K562 (cell line): ENCODE measurements around the gene ATP5PB. TPM values are rescaled to one million over a fixed set of nuclear protein-coding genes. Genes with fewer than 3 reads are reported as not detected.
A peak's percentile ranks its signal among the peaks of the same experiment; 100 is the strongest.

Experiments
- CBX1 ChIP-seq: sonication (generic); IDR thresholded peaks from 2 replicates; pipeline ENCODE4 v1.6.1; 2016; ENCODE audit warnings: antibody characterized with exemption, low read depth, mild to moderate bottlenecking
- CREB3L1 ChIP-seq: fragments of 450-650 bp; IDR thresholded peaks from 2 replicates; pipeline ENCODE4 v1.6.1; 2014; ENCODE audit warnings: low read depth, mild to moderate bottlenecking, moderate library complexity, borderline replicate concordance
- ETV5 ChIP-seq: sonication (generic); formaldehyde crosslinking; IDR thresholded peaks from 2 replicates; pipeline ENCODE4 v1.4.0; 2020; ENCODE audit warnings: low read depth, mild to moderate bottlenecking, missing genetic modification reagents
- ID3 ChIP-seq, 2 experiments: fragments of 250-450 bp in 1 of 2; fragments of 450-650 bp in 1 of 2; sonication (Bioruptor Pico) in 1 of 2; IDR thresholded peaks; 2 replicates each; pipeline versions ENCODE4 v1.6.1 to v1.8.0; 2016 to 2021; ENCODE audit warnings: mild to moderate bottlenecking in 2 of 2, moderate library complexity in 2 of 2, missing compliant biosample characterization in 1 of 2, missing genetic modification characterization in 1 of 2
- KLF6 ChIP-seq: fragments of 250-450 bp; sonication (Bioruptor Pico); IDR thresholded peaks from 2 replicates; pipeline ENCODE4 v1.4.0; 2020; ENCODE audit warnings: mild to moderate bottlenecking, moderate library complexity, borderline replicate concordance
- NCOR1 ChIP-seq: fragments of 450-650 bp; IDR thresholded peaks from 2 replicates; pipeline ENCODE4 v1.6.1; 2016; ENCODE audit warnings: mild to moderate bottlenecking, moderate library complexity
- RNF2 ChIP-seq: sonication (generic); IDR thresholded peaks from 2 replicates; pipeline ENCODE4 v1.6.1; 2016
- TCF7L2 ChIP-seq: fragments of 150-350 bp; IDR thresholded peaks from 2 replicates; pipeline ENCODE4 v1.6.1; 2016; ENCODE audit warnings: low read depth, mild to moderate bottlenecking, low read length, moderate library complexity
- ZBTB1 ChIP-seq: sonication (generic); formaldehyde crosslinking; IDR thresholded peaks from 2 replicates; pipeline ENCODE4 v1.8.1; 2023; ENCODE audit warnings: missing genetic modification reagents, low read depth, mild to moderate bottlenecking, borderline replicate concordance
- ZNF583 ChIP-seq: fragments of 250-450 bp; sonication (Bioruptor Pico); IDR thresholded peaks from 2 replicates; pipeline ENCODE4 v1.4.0; 2020
- polyA plus RNA-seq, 8 experiments: library from polyadenylated mRNA; depleted of rRNA in 4 of 8; stranded (reverse) in 5 of 8; unstranded in 3 of 8; fragments of >200 nt; fragmentation: Nextera tagmentation in 2 of 8; fragmentation: Illumina TruSeq in 1 of 8; extraction: Ambion mirVana in 2 of 8; extraction: Trizol in 1 of 8; gene quantifications; 2 replicates each; pipeline versions ENCODE4 v1.2.1 to v1.2.3, GENCODE V29; 2011 to 2014; ENCODE audit warnings: inconsistent platforms in 1 of 8, missing spikeins in 1 of 8
- total RNA-seq, 7 experiments: library from RNA; depleted of rRNA in 6 of 7; stranded (reverse); fragments of >200 nt in 6 of 7; fragmentation: Illumina TruSeq in 2 of 7; extraction: Trizol in 2 of 7; gene quantifications; 2 replicates each; pipeline versions ENCODE4 v1.2.1 to v1.2.3, GENCODE V29; 2011 to 2021; ENCODE audit warnings: low replicate concordance in 1 of 7

ATP5PB gene
- total and polyA plus RNA-seq, 9 of the 15 experiments (the other 6 are each of a cell fraction or from before 2014, with no cell fraction given) = 651 to 2,735 (median 1,061) TPM

GRCh38 chr1:111507411-111508201, 58.3 kb downstream of the ATP5PB start (continued):
- TF ChIP-seq NCOR1 (peak; percentile 11; the same call in 1 of the 2 replicates), ETV5 (CRISPR knock-in tag) (peak; percentile 78), RNF2 (peak; percentile 24; the same call in 1 of the 2 replicates), ZNF583 (peak; percentile 46; the same call in 1 of the 2 replicates), TCF7L2 (0 out of 2 replicates have a peak, but pooled peaks have one; percentile 11), CBX1 (0 out of 2 replicates have a peak, but pooled peaks have one; percentile 28), CREB3L1 (peak; percentile 27; the same call in 1 of the 2 replicates), KLF6 (CRISPR knock-in tag) (0 out of 2 replicates have a peak, but pooled peaks have one; percentile 1), ID3 (CRISPR knock-in tag; IDR thresholded peaks at IDR 0.05) (no peak), ID3 (tag; IDR thresholded peaks at IDR 0.05) (peak; percentile 86), ZBTB1 (no peak)
